ENCODE measurements around the gene SNX6. TPM values are rescaled to one million over a fixed set of nuclear protein-coding genes. Genes with fewer than 3 reads are reported as not detected.

SNX6 gene
- total RNA-seq, 8 experiments from 2014 or later, result 57.2 to 81.5 (median 78.6) TPM

DNA sequence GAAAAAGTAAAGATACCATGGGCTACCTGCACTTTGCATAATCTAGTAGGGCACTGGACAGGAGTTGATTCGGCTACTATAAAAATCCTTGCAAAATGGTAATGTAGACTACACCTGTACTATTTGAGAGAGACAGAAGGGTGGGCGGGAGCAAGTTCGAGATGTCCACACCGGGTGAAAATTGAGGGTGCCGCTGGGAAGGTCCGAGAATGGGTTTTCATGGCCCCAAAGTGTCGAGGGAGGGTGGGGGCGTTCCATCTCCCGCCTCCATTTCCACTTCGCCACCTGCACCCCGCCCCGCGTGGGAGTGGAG is 648 bp downstream of the SNX6 start:
- ATAC-seq (replicated peaks in 6 of 8), result no peak
- Histone ChIP-seq H3K27ac (peak overlapping the region; percentile 72 to 74), H3K4me3 (peak overlapping the region; percentile 72 to 90 (median 78)), H3K4me1 (replicated peaks in 1 of 2) (peaks cover 5 to 7% of the 10 kb centered on the region in 2 donors)
- in situ Hi-C loops (cut with MboI; ENCODE audit: low pct_unique_long_range_greater_than_20kb in 2 of 9, low sequenced_read_pairs in 9 of 9, unreplicated experiment in 9 of 9), result no loop called here
- WGBS, 10 experiments, result 0% methylated on average over 1 to 6 of the region's 13 CpGs; no CpG with 5 or more reads in 4 of the 10 experiments

DNA sequence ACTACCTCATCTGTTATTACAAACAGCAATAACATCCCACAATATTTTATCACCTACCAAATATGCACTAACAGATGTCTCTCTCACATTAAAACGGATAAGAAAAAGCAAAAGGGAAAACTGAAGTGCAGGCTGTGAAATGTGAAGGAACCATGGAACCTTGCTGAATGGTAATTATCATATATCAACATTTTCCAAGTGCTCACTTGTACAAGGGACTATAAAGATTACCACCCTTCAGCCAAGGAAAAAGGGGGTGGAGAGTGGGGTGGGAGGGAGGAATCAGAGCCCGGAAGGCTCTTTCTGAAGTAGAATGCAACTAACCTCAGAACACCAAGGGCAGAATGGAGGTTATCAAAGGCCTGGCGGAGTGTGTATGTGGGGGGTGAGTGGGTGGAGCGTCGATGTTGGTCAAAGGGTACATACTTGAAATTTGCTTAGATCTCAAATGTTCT is 1.2 kb downstream of the SNX6 start:
- ATAC-seq (replicated peaks in 6 of 8), result peak in 2 of 8 experiments; percentile 4 to 5
- H3K27ac ChIP-seq, result no peak overlapping the region
- H3K4me3 ChIP-seq, result peak overlapping the region; percentile 72 to 90 (median 78)
- 0 to 80% (median 25%) methylated on average over 1 to 5 of the region's 5 CpGs; no CpG with 5 or more reads in 1 of the 10 experiments for WGBS, 10 experiments
- H3K4me1 ChIP-seq (replicated peaks in 1 of 2), result peaks cover 5 to 7% of the 10 kb centered on the region in 2 donors
- in situ Hi-C loops (cut with MboI; ENCODE audit: low pct_unique_long_range_greater_than_20kb in 2 of 9, low sequenced_read_pairs in 9 of 9, unreplicated experiment in 9 of 9), result no loop called here

DNA sequence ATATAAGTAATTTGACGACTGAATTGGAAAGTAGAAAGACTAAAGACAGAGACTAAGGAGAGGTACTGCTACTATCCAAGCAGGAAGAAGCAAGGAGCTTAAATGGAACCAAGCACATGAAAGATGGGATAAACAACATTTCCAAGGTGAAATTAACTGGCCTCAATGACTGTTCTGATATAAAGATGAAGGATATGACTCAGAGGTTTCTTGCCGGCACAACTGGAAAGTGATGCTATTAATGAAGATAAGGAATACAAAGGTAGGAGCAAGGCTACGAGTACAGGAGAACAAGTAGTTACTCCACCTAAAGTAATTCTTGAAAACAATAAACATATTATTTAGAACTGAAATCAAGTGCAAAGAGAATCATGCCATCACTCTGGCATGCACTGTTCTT is 6.4 kb downstream of the SNX6 start:
- Histone ChIP-seq H3K4me3 (no peak overlapping the region), H3K27ac (no peak overlapping the region), H3K4me1 (replicated peaks in 1 of 2) (peaks cover under 1 to 2% of the 10 kb centered on the region in 2 donors)
- in situ Hi-C loops (cut with MboI; ENCODE audit: low pct_unique_long_range_greater_than_20kb in 2 of 9, low sequenced_read_pairs in 9 of 9, unreplicated experiment in 9 of 9), result no loop called here
- WGBS, 10 experiments, result 50 to 100% (median 86%) methylated on average over 2 to 3 of the region's 3 CpGs
- no peak for ATAC-seq (replicated peaks in 6 of 8)

DNA sequence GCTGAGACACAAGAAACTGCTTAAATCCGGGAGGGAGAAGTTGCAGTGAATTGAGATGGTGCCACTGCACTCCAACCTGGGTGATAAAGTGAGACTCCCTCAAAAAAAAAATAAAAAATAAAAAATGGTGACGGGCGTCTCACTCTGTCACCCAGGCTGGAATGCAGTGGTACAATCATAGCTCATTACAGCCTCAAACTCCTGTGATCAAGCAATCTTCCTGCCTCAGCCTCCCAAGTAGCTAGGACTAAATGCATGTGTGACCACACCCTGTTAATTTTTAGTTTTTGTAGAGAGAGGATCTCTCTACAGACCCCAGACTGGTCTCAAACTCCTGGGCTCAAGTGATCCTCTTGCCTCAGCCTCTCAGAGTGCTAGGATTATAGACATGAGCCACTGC is 9.1 kb downstream of the SNX6 start:
- Histone ChIP-seq H3K4me3 (no peak overlapping the region), H3K4me1 (replicated peaks in 1 of 2) (no peaks in the 10 kb centered on the region), H3K27ac (no peak overlapping the region)
- in situ Hi-C loops (cut with MboI; ENCODE audit: low pct_unique_long_range_greater_than_20kb in 2 of 9, low sequenced_read_pairs in 9 of 9, unreplicated experiment in 9 of 9), result no loop called here
- ATAC-seq (replicated peaks in 6 of 8), result peak in 1 of 8 experiments; percentile 75
- 29 to 100% (median 75%) methylated on average over 1 to 3 of the region's 3 CpGs; no CpG with 5 or more reads in 3 of the 10 experiments for WGBS, 10 experiments

DNA sequence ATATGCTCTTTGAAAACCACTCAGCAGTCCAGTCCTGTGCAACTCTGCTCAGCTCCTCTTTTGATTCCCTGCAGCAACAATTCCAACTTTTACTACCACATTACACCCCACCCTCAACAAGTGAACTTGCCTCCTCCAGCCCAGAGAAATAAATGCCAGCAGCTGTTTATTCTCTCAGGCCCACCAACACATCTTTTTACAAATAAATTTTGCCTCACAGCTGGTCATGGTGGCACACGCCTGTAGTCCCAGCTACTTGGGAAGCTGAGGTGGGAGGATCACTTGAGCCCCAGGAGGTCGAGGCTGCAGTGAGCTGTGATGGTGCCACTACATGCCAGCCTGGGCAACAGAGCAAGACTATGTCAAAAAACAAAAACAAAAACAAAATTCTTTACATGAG is 9.8 kb downstream of the SNX6 start:
- Histone ChIP-seq H3K27ac (no peak overlapping the region), H3K4me1 (replicated peaks in 1 of 2) (no peaks in the 10 kb centered on the region), H3K4me3 (no peak overlapping the region)
- in situ Hi-C loops (cut with MboI; ENCODE audit: low pct_unique_long_range_greater_than_20kb in 2 of 9, low sequenced_read_pairs in 9 of 9, unreplicated experiment in 9 of 9), result no loop called here
- ATAC-seq (replicated peaks in 6 of 8), result no peak
- WGBS, 10 experiments, result 20 to 94% (median 80%) methylated on average over 1 to 2 of the region's 2 CpGs; no CpG with 5 or more reads in 6 of the 10 experiments

DNA sequence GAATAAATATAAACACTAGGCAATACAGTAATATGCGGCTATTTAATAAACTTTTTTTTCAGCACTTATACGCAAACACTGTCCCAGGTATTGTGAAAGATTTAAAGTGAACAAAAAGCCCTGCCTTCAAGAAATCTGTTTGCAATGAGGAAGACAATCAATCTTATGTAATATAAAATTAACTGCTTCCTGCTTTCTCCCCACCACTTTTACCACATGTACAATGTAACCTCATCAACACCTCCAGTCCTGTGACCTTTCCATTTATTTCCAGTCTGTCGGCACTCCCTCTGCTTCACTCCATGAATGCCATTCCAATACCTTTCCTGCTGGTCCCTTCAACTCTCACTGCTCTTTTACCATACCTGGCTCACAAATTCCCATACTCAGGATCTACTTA is 10.5 kb downstream of the SNX6 start:
- no peak for ATAC-seq (replicated peaks in 6 of 8)
- 64 to 100% (median 100%) methylated on average over 1 to 3 of the region's 3 CpGs; no CpG with 5 or more reads in 1 of the 10 experiments for WGBS, 10 experiments
- no peaks in the 10 kb centered on the region for H3K4me1 ChIP-seq (replicated peaks in 1 of 2)
- no peak overlapping the region for H3K27ac ChIP-seq
- in situ Hi-C loops (cut with MboI; ENCODE audit: low pct_unique_long_range_greater_than_20kb in 2 of 9, low sequenced_read_pairs in 9 of 9, unreplicated experiment in 9 of 9), result no loop called here
- H3K4me3 ChIP-seq, result no peak overlapping the region

DNA sequence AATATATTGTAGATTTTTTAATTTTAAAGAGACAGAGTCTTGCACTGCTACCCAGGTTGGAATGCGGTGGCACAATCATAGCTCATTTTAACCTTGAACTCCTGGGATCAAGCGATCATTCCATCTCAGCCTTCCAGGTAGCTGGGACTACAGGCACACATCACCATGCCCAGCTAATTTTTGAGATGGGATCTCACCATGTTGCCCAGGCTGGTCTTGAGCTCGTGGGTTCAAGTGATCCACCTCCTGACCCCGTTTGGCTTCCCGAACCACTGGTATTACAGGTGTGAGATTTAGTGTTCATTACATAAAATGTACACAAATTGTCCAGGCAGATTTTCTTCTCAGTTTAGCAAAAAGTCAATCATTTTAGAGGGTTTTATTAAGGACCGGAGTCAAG is 13.6 kb downstream of the SNX6 start:
- WGBS, 10 experiments, result 60 to 100% (median 100%) methylated on average over 1 to 6 of the region's 6 CpGs; no CpG with 5 or more reads in 1 of the 10 experiments
- H3K4me3 ChIP-seq, result no peak overlapping the region
- in situ Hi-C loops (cut with MboI; ENCODE audit: low pct_unique_long_range_greater_than_20kb in 2 of 9, low sequenced_read_pairs in 9 of 9, unreplicated experiment in 9 of 9), result no loop called here
- no peak for ATAC-seq (replicated peaks in 6 of 8)
- no peaks in the 10 kb centered on the region for H3K4me1 ChIP-seq (replicated peaks in 1 of 2)
- no peak overlapping the region for H3K27ac ChIP-seq

DNA sequence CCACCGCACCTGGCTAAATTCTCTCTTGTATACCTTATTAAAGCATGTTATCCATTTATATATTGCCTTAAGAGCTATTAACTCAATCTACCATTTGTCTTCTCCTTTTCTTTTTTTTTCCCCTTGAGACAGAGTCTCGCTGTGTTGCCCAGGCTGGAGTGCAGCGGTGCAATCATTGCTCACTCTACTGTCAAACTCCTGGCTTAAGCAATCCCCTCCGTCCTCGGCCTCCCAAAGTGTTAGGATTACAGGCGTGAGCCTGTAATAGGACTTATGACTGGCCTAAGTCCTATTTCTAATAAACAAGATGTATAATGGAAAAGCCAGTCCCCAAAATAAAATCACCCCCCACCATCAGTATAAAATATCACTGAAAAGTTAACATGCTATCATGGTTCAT is 14.4 kb downstream of the SNX6 start:
- in situ Hi-C loops (cut with MboI; ENCODE audit: low pct_unique_long_range_greater_than_20kb in 2 of 9, low sequenced_read_pairs in 9 of 9, unreplicated experiment in 9 of 9), result no loop called here
- WGBS, 10 experiments, result 80 to 100% (median 99%) methylated on average over 1 to 6 of the region's 6 CpGs
- no peak for ATAC-seq (replicated peaks in 6 of 8)

DNA sequence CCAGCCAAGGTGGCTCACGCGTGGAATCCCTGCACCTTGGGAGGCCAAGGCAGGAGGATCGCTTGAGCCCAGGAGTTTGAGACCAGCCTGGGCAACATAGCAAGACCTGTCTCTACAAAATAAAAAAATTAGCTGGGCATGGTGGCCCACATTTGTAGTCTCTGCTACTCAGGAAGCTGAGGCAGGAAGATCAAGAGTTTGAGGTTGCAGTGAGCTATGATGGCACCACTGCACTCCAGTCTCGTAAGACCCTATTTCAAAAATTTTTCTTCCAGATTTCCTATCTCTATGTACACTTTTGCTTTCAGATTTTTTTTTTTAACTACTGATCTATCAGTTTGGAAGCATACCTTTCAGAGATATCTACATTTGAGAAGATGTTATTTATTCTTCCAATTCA is 15.3 kb downstream of the SNX6 start:
- Histone ChIP-seq H3K27ac (no peak overlapping the region), H3K4me3 (no peak overlapping the region), H3K4me1 (replicated peaks in 1 of 2) (no peaks in the 10 kb centered on the region)
- 89 to 100% (median 100%) methylated on average over 1 to 4 of the region's 4 CpGs; no CpG with 5 or more reads in 3 of the 10 experiments for WGBS, 10 experiments
- no peak for ATAC-seq (replicated peaks in 6 of 8)
- in situ Hi-C loops (cut with MboI; ENCODE audit: low pct_unique_long_range_greater_than_20kb in 2 of 9, low sequenced_read_pairs in 9 of 9, unreplicated experiment in 9 of 9), result no loop called here

More for the DNA sequence above, 14.4 kb downstream of the SNX6 start:
- Histone ChIP-seq H3K4me3 (no peak overlapping the region), H3K4me1 (replicated peaks in 1 of 2) (no peaks in the 10 kb centered on the region), H3K27ac (no peak overlapping the region)

DNA sequence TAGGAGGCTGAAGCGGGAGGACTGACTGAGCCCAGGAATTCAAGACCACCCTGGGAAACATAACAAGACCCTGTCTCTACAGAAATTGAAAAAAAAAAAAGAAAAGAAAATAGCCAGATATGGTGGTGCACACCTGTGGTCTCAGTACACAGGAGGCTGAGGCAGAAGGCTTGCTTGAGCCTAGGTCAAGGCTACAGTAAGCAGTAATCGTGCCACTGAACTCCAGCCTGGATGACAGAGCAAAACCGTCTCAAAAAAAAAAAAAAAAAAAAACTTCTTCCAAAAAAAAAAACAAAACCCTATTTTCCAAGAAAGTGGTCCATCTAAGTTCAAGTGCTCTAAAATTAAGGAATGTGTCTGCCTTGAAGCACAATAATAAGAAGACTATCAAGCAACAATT is 19.8 kb downstream of the SNX6 start:
- no peak overlapping the region for H3K27ac ChIP-seq
- in situ Hi-C loops (cut with MboI; ENCODE audit: low pct_unique_long_range_greater_than_20kb in 2 of 9, low sequenced_read_pairs in 9 of 9, unreplicated experiment in 9 of 9), result no loop called here
- ATAC-seq (replicated peaks in 6 of 8), result no peak
- H3K4me3 ChIP-seq, result no peak overlapping the region
- 78 to 100% (median 90%) methylated on average over 1 to 3 of the region's 3 CpGs; no CpG with 5 or more reads in 1 of the 10 experiments for WGBS, 10 experiments
- H3K4me1 ChIP-seq (replicated peaks in 1 of 2), result no peaks in the 10 kb centered on the region

DNA sequence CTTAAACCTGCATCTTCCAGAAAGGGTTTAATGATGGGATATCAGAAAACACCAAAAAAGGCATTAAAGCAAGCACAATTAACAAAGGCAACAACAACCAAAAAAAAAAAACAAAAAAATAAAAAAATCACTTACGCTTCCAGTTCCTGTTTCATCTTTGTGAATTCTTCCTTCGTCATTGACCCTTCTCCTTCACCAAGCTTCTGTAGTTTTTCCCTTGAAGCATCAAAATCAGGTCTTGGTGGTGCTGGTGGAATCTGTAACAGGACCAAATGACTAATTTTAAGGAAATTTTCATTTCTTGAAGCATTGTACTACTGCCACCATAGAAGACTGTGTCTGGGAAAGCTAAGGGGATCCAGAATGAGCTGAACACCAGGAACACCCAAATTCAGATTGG is 24.5 kb downstream of the SNX6 start:
- WGBS, 10 experiments, result 89 to 100% (median 100%) methylated on average over 1 to 2 of the region's 2 CpGs
- in situ Hi-C loops (cut with MboI; ENCODE audit: low pct_unique_long_range_greater_than_20kb in 2 of 9, low sequenced_read_pairs in 9 of 9, unreplicated experiment in 9 of 9), result no loop called here
- Histone ChIP-seq H3K27ac (no peak overlapping the region), H3K4me1 (replicated peaks in 1 of 2) (no peaks in the 10 kb centered on the region), H3K4me3 (no peak overlapping the region)
- ATAC-seq (replicated peaks in 6 of 8), result no peak

DNA sequence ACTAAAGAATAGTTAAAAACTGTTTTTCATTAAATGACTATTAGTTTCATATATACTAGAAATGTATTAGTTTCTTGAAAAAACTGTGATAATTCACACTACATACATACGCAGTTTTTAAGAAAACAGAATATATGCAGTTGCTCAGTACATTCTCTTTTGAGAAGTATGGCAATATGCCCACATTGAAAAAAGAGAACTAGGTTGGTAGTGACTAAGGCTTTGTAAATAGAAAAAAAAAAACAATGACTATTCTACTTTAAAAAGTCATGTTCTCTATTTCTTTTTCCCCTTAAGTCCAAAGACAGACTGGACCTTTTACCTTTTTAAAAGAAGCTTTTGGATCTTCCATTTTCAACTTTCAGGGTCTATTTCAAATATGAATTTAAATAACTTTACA is 25.0 kb downstream of the SNX6 start:
- in situ Hi-C loops (cut with MboI; ENCODE audit: low pct_unique_long_range_greater_than_20kb in 2 of 9, low sequenced_read_pairs in 9 of 9, unreplicated experiment in 9 of 9), result no loop called here
- WGBS, 10 experiments, result 89 to 100% (median 93%) methylated on average over 1 of the region's 1 CpG; no CpG with 5 or more reads in 3 of the 10 experiments
- ATAC-seq (replicated peaks in 6 of 8), result no peak

DNA sequence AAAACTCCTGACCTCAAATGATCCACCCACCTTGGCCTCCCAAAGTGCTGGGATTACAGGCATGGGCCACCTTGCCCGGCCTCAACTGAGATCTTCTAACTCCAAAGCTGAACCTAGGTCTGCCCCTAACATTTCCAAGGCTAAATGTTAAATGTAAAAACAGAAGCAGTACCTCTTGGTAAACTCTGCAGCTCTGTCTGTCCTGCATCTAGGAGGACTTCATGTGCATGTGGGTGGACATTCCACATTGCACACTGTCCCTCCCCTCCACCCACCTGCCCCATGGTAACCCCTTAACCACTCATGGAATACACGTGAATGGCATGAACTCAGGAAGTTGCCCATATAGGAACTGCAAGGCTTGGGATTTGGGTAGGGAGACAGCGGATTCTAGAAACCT is 33.1 kb downstream of the SNX6 start:
- no peaks in the 10 kb centered on the region for H3K4me1 ChIP-seq (replicated peaks in 1 of 2)
- WGBS, 10 experiments, result 67 to 100% (median 100%) methylated on average over 1 to 2 of the region's 3 CpGs; no CpG with 5 or more reads in 4 of the 10 experiments
- no peak overlapping the region for H3K4me3 ChIP-seq
- no peak overlapping the region for H3K27ac ChIP-seq
- in situ Hi-C loops (cut with MboI; ENCODE audit: low pct_unique_long_range_greater_than_20kb in 2 of 9, low sequenced_read_pairs in 9 of 9, unreplicated experiment in 9 of 9), result no loop called here
- no peak for ATAC-seq (replicated peaks in 6 of 8)

More for the DNA sequence above, 25.0 kb downstream of the SNX6 start:
- H3K4me1 ChIP-seq (replicated peaks in 1 of 2), result no peaks in the 10 kb centered on the region
- no peak overlapping the region for H3K4me3 ChIP-seq
- H3K27ac ChIP-seq, result no peak overlapping the region

DNA sequence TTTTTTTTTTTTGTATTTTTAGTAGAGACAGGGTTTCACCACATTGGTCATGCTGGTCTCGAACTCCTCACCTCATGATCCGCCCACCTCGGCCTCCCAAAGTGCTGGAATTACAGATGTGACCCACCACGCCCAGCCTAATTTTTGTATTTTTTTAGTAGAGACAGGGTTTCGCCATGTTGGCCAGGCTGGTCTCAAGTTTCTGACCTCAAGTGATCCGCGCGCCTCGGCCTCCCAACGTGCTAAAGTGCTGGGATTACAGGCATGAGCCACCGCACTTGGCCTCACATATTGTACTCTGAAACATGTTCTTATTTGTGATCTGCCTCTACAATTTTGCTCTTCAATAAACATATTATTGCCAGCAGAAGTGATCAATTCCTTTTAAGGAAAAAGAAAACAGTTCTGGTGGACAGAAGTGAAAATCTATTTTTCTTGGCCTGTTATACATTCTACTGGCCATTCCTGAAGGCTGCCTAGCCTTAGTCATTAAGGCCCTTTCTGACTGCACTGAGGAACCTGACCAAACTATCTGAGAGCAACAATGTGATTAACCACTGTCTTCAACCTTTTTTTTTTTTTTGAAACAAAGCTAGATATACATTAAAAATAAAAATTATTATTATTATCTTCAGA is 36.1 kb downstream of the SNX6 start:
- Histone ChIP-seq H3K4me3 (no peak overlapping the region), H3K4me1 (replicated peaks in 1 of 2) (no peaks in the 10 kb centered on the region), H3K27ac (no peak overlapping the region)
- in situ Hi-C loops (cut with MboI; ENCODE audit: low pct_unique_long_range_greater_than_20kb in 2 of 9, low sequenced_read_pairs in 9 of 9, unreplicated experiment in 9 of 9), result no loop called here
- WGBS, 10 experiments, result 91 to 100% (median 98%) methylated on average over 2 to 11 of the region's 11 CpGs; no CpG with 5 or more reads in 2 of the 10 experiments
- no peak for ATAC-seq (replicated peaks in 6 of 8)
